KBM-7 (cell line): ENCODE data around the gene TBC1D22A.
A peak's percentile ranks its signal among the peaks of the same experiment; 100 is the strongest.
"Not testable (repeated sequence)": the region's sequence is repeated elsewhere in the genome, so short reads cannot be mapped to it uniquely, and the experiment has no call there.

Experiments used
- DNase-seq: peaks from one replicate; pipeline ENCODE4 v3.0.0-alpha.2; 2015
- in situ Hi-C: fragments of 300-500 bp; cut with MboI; formaldehyde crosslinking; loops from 2 replicates; pipeline ENCODE4 v1.14.3; 2020; ENCODE audit warnings: low sequenced_read_pairs, low pct_unique_long_range_greater_than_20kb, mixed read lengths

TBC1D22A gene

GRCh38 chr22:46767249-46767985 lies 5.0 kb downstream of the TBC1D22A start:
- DNase-seq = no peak
- in situ Hi-C loops = no loop called here

GRCh38 chr22:46769191-46769675 lies 6.8 kb downstream of the TBC1D22A start:
- in situ Hi-C loops = no loop called here
- no peak for DNase-seq

GRCh38 chr22:46769706-46770105 lies 7.3 kb downstream of the TBC1D22A start:
- in situ Hi-C loops = no loop called here
- no peak for DNase-seq

DNA sequence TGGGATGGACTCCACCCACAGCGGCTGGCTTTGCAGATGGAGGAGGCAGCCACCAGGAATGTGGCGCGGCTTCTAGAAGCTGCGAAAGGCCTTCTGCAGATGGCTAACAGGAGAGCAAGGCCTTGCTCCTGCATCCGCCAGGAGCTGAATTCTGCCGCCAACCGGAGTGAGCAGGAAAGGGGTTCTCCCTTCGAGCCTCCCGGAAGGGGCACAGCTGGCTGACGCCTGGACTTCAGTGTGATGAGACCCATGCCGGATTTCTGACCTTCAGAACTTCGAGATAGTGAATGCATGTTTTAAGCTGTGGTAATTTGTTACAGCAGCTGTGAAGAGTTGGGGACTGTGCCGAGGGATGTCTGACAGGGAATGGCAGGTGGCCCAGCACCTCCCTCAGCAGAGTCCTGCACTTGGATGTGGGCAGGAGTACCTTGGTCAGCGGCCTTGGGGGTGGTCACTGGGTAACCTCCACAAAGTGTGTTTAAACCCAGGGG lies 7.7 kb downstream of the TBC1D22A start:
- in situ Hi-C loops = no loop called here
- no peak for DNase-seq

- no peak for DNase-seq
- in situ Hi-C loops = no loop called here
Observed at GRCh38 chr22:46770726-46771125, 8.3 kb downstream of the TBC1D22A start.

GRCh38 chr22:46773076-46773475 lies 10.6 kb downstream of the TBC1D22A start:
- in situ Hi-C loops = no loop called here
- DNase-seq = no peak

DNA sequence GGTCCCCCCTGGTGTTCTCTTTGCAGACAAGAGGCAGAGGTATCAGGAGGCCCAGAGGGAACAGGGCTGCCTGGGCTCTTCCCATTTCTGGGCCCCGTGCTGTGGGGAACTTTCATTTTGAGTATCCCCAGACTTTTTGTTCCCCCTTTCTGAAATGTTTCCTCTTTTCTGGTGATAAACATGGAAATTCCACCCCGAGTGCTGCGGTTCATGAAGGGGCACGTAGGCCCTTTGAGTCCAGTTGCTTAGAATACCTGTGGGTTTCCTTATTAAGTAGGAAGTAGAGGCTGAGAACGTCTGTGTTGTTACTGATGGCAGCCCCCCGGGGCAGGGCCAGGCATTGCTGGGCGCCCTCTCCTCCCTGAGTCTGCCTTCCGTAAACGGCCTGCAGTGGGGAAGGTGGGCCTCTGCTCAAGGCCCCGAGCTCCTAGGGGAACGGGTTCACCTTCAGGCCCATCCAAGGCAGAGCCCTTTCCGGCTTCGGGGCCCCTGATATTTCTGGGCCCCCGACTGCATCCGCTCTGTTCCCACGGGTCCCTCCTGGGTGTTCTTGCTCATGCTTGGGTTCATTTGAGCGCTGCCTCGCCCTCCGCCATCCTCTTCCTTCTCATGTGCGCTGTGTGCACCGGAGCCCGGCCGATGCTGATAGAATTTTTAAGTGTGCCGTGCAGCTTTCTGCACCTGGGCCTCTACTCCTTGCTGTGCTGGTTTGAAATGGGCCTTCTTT lies 12.0 kb downstream of the TBC1D22A start:
- no peak for DNase-seq
- in situ Hi-C loops = no loop called here

GRCh38 chr22:46774980-46775849 lies 12.8 kb downstream of the TBC1D22A start:
- DNase-seq = no peak
- in situ Hi-C loops = no loop called here

DNA sequence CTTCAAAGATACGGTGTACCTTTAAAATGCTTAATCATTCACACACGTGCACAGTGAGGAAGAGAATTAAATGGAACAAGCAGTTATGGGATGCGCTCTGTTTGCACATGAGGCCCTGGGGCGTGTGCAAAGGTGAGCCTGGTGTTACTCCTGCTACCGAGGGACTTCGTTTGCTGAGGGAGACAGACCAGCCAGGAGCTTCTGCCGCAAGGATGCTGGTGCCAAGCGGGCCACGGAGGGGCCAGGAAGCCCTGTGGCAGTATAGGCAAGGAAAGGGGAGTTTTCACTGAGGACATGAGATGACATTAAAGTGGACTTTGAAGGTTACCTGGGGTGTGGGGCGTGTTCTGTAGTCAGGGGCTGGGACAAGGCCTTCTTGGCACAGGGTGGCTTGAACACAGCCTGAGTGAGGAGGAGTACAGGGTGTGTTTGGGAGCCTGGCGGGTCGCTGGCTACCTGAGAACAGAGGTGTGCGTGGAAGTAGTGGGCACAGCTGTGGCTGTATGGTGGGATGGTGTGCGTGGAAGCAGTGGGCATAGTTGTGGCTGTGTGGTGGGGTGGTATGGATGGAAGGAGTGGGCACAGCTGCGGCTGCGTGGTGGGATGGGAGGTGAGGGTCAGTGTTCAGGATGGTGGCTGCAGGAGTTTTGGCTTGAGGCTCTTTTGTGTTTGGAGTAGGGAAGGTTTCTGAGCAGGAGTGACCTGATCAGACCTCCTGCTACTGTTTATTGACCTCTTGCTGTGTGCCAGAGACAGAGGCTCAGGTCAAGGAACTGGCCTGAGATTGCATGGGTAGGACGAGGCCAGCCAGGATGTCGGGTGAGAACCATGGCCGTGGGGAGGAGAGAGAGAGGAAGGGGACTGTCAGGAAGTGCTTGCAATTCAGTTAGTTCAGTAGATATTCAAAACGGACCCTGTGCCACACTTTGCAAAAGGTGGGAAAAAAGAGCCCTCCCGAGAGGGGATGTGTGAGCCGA lies 13.7 kb downstream of the TBC1D22A start:
- in situ Hi-C loops = no loop called here
- no peak for DNase-seq

DNA sequence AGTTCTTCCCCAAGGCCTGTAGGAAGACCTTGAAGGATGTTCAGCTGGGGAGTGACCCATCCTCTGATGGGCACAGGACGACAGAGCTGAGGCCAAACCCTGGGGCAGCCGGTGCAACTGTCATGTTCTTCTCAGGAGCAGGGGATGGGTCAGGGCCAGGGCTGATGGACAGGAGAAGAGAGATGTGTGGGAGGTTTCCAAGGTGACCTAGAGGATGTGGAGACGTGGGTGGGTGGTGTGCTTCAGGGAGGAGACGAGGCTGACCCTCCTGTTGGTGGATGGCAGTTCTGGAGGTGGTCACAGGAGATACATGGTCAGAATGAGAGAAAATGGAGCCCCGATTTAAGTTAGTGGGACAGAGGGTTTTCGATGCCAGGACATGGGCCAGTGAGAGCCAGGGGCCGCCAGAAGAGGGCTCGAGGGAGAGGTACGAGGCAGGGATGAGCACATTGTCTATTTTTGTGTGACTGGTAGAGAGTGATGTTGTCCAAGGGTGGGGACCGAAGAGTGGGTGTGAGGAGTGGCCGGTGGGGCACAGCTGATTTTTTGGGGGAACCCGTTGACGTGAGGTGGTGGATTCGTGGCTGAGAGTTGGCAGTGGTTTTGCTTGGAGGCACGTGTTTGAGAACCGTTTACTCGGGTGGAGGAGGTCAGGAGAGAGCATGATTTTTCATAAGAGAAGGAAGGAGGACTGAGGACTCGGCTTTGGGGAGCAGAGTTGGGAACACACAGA lies 14.6 kb downstream of the TBC1D22A start:
- in situ Hi-C loops = no loop called here
- no peak for DNase-seq

DNA sequence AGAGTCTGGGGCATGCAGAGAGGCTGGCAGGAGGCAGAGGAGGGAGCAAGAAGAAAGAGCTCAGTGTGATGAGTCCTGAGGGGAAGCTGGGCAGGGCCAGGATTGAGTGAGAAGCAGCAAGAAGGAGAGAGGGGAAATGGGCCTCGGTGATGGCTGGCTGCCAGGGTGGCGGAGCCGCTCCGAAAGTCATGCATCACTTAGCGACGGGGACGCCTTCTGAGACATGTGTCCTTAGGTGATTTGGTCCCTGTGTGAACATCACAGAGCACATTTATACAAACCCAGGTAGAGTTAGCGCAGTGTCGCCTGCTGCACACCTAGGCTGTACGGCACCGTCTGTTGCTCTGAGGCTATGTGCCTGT lies 15.1 kb downstream of the TBC1D22A start:
- in situ Hi-C loops = no loop called here
- peak; percentile 83 for DNase-seq

DNA sequence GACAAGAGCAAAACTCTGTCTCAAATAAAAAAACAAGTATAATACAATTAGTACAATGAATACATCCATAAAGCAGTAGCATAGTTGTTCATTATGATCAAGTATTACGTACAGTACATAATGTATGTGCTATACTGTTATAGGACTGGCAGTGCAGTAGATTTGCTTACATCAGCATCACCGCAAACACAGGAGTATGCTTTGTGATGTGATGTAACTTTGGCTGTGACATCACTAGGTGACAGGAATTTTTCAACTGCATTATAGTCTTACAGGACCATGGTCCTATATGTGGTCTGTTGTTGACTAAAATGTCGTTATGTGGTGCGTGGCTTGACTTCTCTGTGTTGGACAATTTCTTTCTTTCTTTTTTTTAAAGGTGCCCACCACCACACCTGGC lies 16.6 kb downstream of the TBC1D22A start:
- DNase-seq = no peak
- in situ Hi-C loops = no loop called here

DNA sequence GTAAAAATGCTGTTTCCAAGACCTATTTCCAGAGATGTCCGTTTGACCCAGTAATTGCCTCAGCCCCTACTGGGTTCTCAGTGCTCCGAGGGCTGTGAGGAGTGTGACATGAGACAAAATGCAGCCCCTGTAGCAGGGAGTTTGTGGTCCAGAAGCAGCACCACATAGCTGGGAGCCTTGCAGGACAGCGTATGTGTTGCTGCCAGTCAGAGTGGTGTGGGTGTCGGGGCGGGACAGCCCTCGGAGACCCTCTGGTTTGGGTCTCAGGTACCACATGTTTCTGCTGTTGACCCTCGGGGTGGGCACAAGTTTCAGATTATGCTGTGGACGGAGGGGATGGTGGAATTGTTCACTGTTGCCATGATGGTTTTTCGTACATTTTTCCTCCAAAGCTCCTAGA lies 17.2 kb downstream of the TBC1D22A start:
- in situ Hi-C loops = no loop called here
- no peak for DNase-seq

DNA sequence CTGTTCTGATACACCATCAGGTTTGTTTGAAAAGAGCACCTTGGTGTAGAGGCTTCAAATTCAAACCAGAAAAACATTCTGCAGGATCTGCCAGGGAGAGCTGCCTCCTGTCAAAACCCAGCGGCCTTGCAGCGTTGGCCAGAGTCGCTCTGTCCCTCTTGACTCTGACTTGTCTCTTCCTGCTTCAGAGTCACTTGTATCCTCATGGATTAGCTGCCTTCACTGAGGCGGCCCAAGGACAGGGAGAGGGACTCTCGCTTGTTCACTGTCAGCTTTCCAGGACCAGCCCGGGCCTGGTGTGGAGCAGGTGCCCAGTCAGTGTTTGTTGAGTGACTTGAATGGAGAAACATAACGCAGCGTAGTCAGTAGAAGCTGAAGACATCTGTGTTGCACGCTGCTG lies 18.0 kb downstream of the TBC1D22A start:
- no peak for DNase-seq
- in situ Hi-C loops = no loop called here

DNA sequence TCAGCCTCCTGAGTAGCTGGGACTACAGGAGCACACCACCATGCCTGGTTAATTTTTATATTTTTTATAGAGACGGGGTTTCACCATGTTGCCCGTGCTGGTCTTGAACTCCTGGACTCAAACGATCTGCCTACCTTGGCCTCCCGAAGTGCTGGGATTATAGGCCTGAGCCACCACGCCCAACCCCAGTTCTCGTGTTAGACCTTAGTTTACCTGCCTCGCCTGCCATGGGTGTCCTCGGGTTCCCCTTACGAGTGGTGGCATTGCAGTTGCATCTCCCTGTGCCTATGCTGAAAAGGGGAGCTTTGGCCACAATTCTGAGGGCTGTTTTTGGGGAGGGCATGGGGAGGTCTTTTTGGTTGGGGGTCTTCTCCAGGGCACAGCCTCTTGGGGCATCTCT lies 18.8 kb downstream of the TBC1D22A start:
- in situ Hi-C loops = no loop called here

GRCh38 chr22:46782200-46782599 lies 19.8 kb downstream of the TBC1D22A start:
- in situ Hi-C loops, DNase-seq: not testable (repeated sequence)

More for the DNA sequence above, 18.8 kb downstream of the TBC1D22A start:
- DNase-seq = no peak

DNA sequence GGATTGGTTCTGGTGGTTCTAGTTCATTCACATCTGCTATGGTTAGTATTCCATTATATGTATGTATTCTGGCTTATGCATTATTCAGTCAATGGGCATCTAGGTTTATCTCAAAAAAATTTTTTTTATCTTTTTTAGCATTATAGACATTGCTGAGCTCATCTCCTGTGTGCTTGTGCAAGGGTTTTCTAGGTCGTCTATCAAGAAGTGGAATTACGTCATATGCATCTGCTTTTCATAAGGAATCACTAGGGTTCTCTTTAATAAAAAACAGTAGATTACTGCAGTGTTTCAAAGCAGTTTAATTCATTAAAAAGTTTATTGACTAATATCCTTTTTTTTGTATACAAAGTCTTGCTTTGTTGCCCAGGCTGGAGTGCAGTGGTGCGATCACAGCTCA lies 21.3 kb downstream of the TBC1D22A start:
- DNase-seq = no peak
- in situ Hi-C loops = no loop called here
